HepG2 (cell line): ENCODE measurements around the gene ZFAND3. TPM values are rescaled to one million over a fixed set of nuclear protein-coding genes. Genes with fewer than 3 reads are reported as not detected.

Source experiments
- ATAC-seq: fragments of 200-7000 bp; cut with Tn5 transposase; 3 replicates; pipeline ENCODE4 v1.9.1; 2020; ENCODE audit warnings: mild to moderate bottlenecking, moderate library complexity
- BruUV-seq: library from RNA; stranded (reverse); fragments of 400-500 nt; replicated peaks from 2 replicates; lab custom pipeline; 2021; lab: Mats Ljungman, UMichigan
- CTCF ChIA-PET: fragments of 300-600 bp; formaldehyde crosslinking; extraction: SDS; loops from one replicate; lab custom pipeline; 2021; ENCODE audit warnings: low total read pairs, inconsistent platforms, low intra/inter-chr PET ratio; lab: Yijun Ruan, JAX
- POLR2A ChIA-PET: fragments of 350-600 bp; sonication (Branson Sonifier 250); formaldehyde crosslinking; loops from one replicate; lab custom pipeline; 2020; ENCODE audit warnings: antibody characterized with exemption, inconsistent platforms; lab: Yijun Ruan, JAX
- DNase-seq: peaks from one replicate; pipeline ENCODE4 v3.0.0-alpha.2; 2015; ENCODE audit warnings: low spot score
- FAIRE-seq: peaks from 3 replicates; lab custom pipeline; 2011; peaks lifted over from hg19 to GRCh38; lab: Jason Lieb, UNC
- H2AFZ ChIP-seq: one replicate; pipeline ENCODE4 v1.6.1; 2011; ENCODE audit warnings: low read length, inconsistent platforms
- H3K27ac ChIP-seq: fragments of 300-600 bp; 3 replicates; pipeline ENCODE4 v1.8.0; 2011; ENCODE audit warnings: mixed run types, mild to moderate bottlenecking, mixed read lengths, low read length, inconsistent platforms; ENCODE audit not compliant: insufficient read depth; ENCODE audit errors: extremely low read length
- H3K27me3 ChIP-seq, 2 experiments: fragments of 200-600 bp in 1 of 2; 2 replicates in 1 of 2; 3 replicates in 1 of 2; pipeline versions ENCODE4 v1.6.0 to v1.8.0; 2011; ENCODE audit warnings: low read length in 2 of 2, mild to moderate bottlenecking in 2 of 2, moderate library complexity in 2 of 2, inconsistent platforms in 1 of 2; ENCODE audit not compliant: insufficient read depth in 2 of 2, control insufficient read depth in 1 of 2
- H3K36me3 ChIP-seq, 2 experiments: fragments of 200-600 bp in 1 of 2; replicated peaks in 1 of 2; 2 replicates in 1 of 2; 3 replicates in 1 of 2; pipeline versions ENCODE4 v1.5.1 to v1.8.0; 2011; ENCODE audit warnings: low read length in 2 of 2, inconsistent platforms in 1 of 2; ENCODE audit not compliant: insufficient read depth in 2 of 2, control insufficient read depth in 1 of 2
- H3K4me1 ChIP-seq: 2 replicates; pipeline ENCODE4 v1.5.1; 2012; ENCODE audit warnings: low read length, inconsistent platforms; ENCODE audit not compliant: insufficient read depth
- H3K4me2 ChIP-seq: 2 replicates; pipeline ENCODE4 v1.6.0; 2011; ENCODE audit warnings: low read depth, low read length, inconsistent platforms
- H3K4me3 ChIP-seq, 3 experiments: fragments of 200-600 bp in 1 of 3; sonication (generic), shearing (Covaris generic) in 1 of 3; replicated peaks in 1 of 3; 2 replicates each; pipeline ENCODE4 v1.5.1; 2011 to 2016; ENCODE audit warnings: low read length in 3 of 3, inconsistent platforms in 2 of 3, low read depth in 2 of 3, mild to moderate bottlenecking in 2 of 3, control low read depth in 1 of 3, mixed read lengths in 1 of 3; ENCODE audit not compliant: insufficient read depth in 1 of 3
- H3K79me2 ChIP-seq: one replicate; pipeline ENCODE4 v1.6.1; 2011; ENCODE audit warnings: low read length, inconsistent platforms; ENCODE audit not compliant: insufficient read depth
- H3K9ac ChIP-seq: 2 replicates; pipeline ENCODE4 v1.6.0; 2011; ENCODE audit warnings: mild to moderate bottlenecking, low read depth, low read length, inconsistent platforms; ENCODE audit not compliant: insufficient read depth
- H3K9me3 ChIP-seq: 2 replicates; pipeline ENCODE4 v1.5.1; 2012; ENCODE audit warnings: mild to moderate bottlenecking, low read length
- H4K20me1 ChIP-seq: 2 replicates; pipeline ENCODE4 v1.6.0; 2011; ENCODE audit warnings: inconsistent platforms, mild to moderate bottlenecking, low read length, moderate library complexity; ENCODE audit not compliant: insufficient read depth
- GATAD1 ChIP-seq: IDR thresholded peaks from 2 replicates; pipeline ENCODE4 v1.6.1; 2016; ENCODE audit warnings: missing genetic modification reagents, missing compliant biosample characterization
- HES4 ChIP-seq: sonication (generic); formaldehyde crosslinking; IDR thresholded peaks from 2 replicates; pipeline ENCODE4 v1.9.0; 2021; ENCODE audit warnings: mild to moderate bottlenecking, missing genetic modification reagents, borderline replicate concordance
- HNRNPL ChIP-seq: fragments of 200-400 bp; formaldehyde crosslinking; IDR thresholded peaks from 2 replicates; pipeline ENCODE4 v1.6.1; 2017; ENCODE audit warnings: mild to moderate bottlenecking, low read depth, low read length
- PREB ChIP-seq: sonication (generic); formaldehyde crosslinking; IDR thresholded peaks from 2 replicates; pipeline ENCODE4 v1.4.0; 2020; ENCODE audit warnings: missing genetic modification reagents
- RBFOX2 ChIP-seq: fragments of 200-400 bp; formaldehyde crosslinking; IDR thresholded peaks from 2 replicates; pipeline ENCODE4 v1.6.1; 2017; ENCODE audit warnings: low read depth, mild to moderate bottlenecking, low read length
- SMYD3 ChIP-seq: sonication (generic); formaldehyde crosslinking; IDR thresholded peaks from 2 replicates; pipeline ENCODE4 v1.8.1; 2023; ENCODE audit warnings: mild to moderate bottlenecking, missing genetic modification reagents
- ZNF598 ChIP-seq: sonication (generic); formaldehyde crosslinking; IDR thresholded peaks from 2 replicates; pipeline ENCODE4 v1.5.1; 2020; ENCODE audit warnings: mild to moderate bottlenecking, missing genetic modification reagents, borderline replicate concordance
- ZNF768 ChIP-seq: sonication (generic); formaldehyde crosslinking; IDR thresholded peaks from 2 replicates; pipeline ENCODE4 v1.4.0; 2020; ENCODE audit warnings: missing genetic modification reagents
- WGBS: methylation state at CpG from one replicate; pipeline ENCODE4 v1.1.6; 2017; ENCODE audit warnings: low lambda C conversion rate; 5-methylcytosine and 5-hydroxymethylcytosine counted together
- in situ Hi-C: cut with HindIII; loops from 2 replicates; pipeline ENCODE4 v1.10.0; 2017; ENCODE audit warnings: low pct_unique_long_range_greater_than_20kb; ENCODE audit not compliant: extremely low pct_ligation_motif_present
- intact Hi-C: fragments of 100-400 bp; cut with micrococcal nuclease; formaldehyde crosslinking; loops from one replicate; pipeline ENCODE4 v1.10.0; 2022; ENCODE audit not compliant: unreplicated experiment
- polyA plus RNA-seq, 8 experiments: library from polyadenylated mRNA; depleted of rRNA in 3 of 8; stranded (reverse) in 7 of 8; unstranded in 1 of 8; fragments of >200 nt; fragmentation: Illumina TruSeq in 4 of 8; extraction: Trizol in 4 of 8; gene quantifications; 2 replicates each; pipeline versions ENCODE4 v1.2.1 to v1.2.3, GENCODE V29; 2011 to 2016; ENCODE audit warnings: low read depth in 4 of 8, missing spikeins in 1 of 8, mixed read lengths in 1 of 8; ENCODE audit not compliant: insufficient read depth in 1 of 8
- total RNA-seq, 5 experiments: library from RNA; depleted of rRNA; stranded (reverse); fragments of >200 nt; fragmentation: Illumina TruSeq; extraction: Trizol; gene quantifications; 2 replicates each; pipeline ENCODE4 v1.2.3, GENCODE V29; 2016; ENCODE audit warnings: low read depth in 1 of 5

ZFAND3 gene
- total and polyA plus RNA-seq, 2 of the 13 experiments (the other 11 are each of a cell fraction or from before 2014, with no cell fraction given), result 16.4 to 17.1 TPM

DNA sequence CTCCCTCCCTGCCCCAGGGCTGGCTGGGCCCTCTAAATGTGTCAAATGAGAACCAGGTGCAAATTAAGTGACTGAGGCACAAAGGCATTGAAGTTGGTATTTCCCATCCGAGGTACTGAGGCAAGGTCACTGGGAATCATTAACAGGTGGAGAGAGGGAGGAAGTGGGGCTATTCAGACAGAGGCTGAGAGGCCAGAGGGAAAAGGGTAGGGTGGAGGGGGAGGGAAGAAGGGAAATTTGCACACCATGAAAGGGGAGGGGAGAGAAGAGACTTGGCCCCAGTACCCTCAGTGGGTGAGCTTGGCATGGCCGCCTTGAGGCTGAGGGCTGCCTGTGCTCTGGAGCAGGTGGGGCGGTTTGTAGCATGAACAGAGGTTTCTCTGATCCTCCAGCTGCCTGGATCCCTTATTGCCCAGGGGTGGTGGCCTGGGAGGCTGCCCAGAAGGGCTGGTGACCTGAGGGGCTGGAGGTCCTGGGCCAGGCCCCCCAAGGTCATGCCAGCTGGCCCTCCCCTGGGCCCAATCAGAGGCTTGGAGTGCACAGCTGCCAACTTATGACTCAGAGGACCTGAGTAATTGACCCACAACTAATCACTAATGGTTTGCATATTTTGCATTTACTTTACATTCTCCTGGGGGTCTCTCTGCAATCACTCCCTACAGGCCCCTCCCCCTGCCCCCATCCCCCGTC, 40.3 kb upstream of the ZFAND3 start:
- FAIRE-seq, result no peak
- CTCF ChIA-PET, result no interaction called here
- POLR2A ChIA-PET, result interaction anchor here (1.1 kb wide), 1 partner anchor 12 kb away, joined by 3 read pairs; no protein-coding TSS in a partner anchor
- Histone ChIP-seq H3K27ac (no peak overlapping the region), H3K4me2 (no peak overlapping the region), H3K79me2 (no peaks in the 10 kb centered on the region), H3K27me3 (peaks cover 3 to 39% of the 10 kb centered on the region in 2 experiments; a peak in 4 of 5 replicates), H3K9me3 (no peaks in the 10 kb centered on the region), H3K36me3 (no peaks in the 10 kb centered on the region), H3K4me1 (peaks cover 29% of the 10 kb centered on the region), H4K20me1 (no peaks in the 10 kb centered on the region), H2AFZ (no peak overlapping the region), H3K4me3 (no peak overlapping the region), H3K9ac (no peak overlapping the region)
- 29% methylated on average over 4 of the region's 4 CpGs for WGBS
- peak; percentile 20; the same call in 2 of the 3 replicates for ATAC-seq
- no peak for DNase-seq
- no peak for TF ChIP-seq GATAD1 (CRISPR knock-in tag)
- 0 out of 2 replicates have a peak, but pooled peaks have one; percentile 32 for TF ChIP-seq HES4 (CRISPR knock-in tag)
- 0 out of 2 replicates have a peak, but pooled peaks have one; percentile 54 for TF ChIP-seq HNRNPL
- intact Hi-C loops, result no loop called here
- in situ Hi-C loops, result no loop called here
- BruUV-seq, result no TSS peak

GRCh38 chr6:37779902-37780628, 39.5 kb upstream of the ZFAND3 start:
- no peaks in the 10 kb centered on the region for H3K36me3 ChIP-seq

More at GRCh38 chr6:37779902-37780628, 39.5 kb upstream of the ZFAND3 start:
- no peak overlapping the region for H2AFZ ChIP-seq
- in situ Hi-C loops, result no loop called here
- TF ChIP-seq ZNF768 (CRISPR knock-in tag) (peak; percentile 84), RBFOX2 (no peak), SMYD3 (CRISPR knock-in tag) (no peak), PREB (CRISPR knock-in tag) (no peak), ZNF598 (no peak)
- TF ChIP-seq, all 625 proteins: peak for 1
- POLR2A ChIA-PET, result interaction anchor here (1.1 kb wide), 1 partner anchor 11 kb away, joined by 3 read pairs; no protein-coding TSS in a partner anchor
- intact Hi-C loops, result no loop called here
- no TSS peak for BruUV-seq
- Histone ChIP-seq H3K4me2 (peak overlapping the region; percentile 48), H3K27ac (no peak overlapping the region), H3K4me3 (peak overlapping the region in 1 of 3 experiments; percentile 17; a peak in 1 of 6 replicates), H3K9ac (no peak overlapping the region), H3K4me1 (peaks cover 37% of the 10 kb centered on the region), H3K9me3 (no peaks in the 10 kb centered on the region), H3K79me2 (no peaks in the 10 kb centered on the region), H4K20me1 (no peaks in the 10 kb centered on the region), H3K27me3 (peaks cover 3 to 44% of the 10 kb centered on the region in 2 experiments; a peak in 4 of 5 replicates)
- peak; percentile 6; the same call in 1 of the 3 replicates for ATAC-seq
- CTCF ChIA-PET, result no interaction called here
- DNase-seq, result no peak
- no peak for FAIRE-seq
- 45% methylated on average over 6 of the region's 7 CpGs for WGBS
